ENCODE data around the gene ARHGAP26. TPM values are rescaled to one million over a fixed set of nuclear protein-coding genes. Genes with fewer than 3 reads are reported as not detected.
A peak's percentile ranks its signal among the peaks of the same experiment; 100 is the strongest.

The ARHGAP26 gene
- total RNA-seq, 1 donor from 2014 or later: 34.9 TPM

- intact Hi-C loops (cut with micrococcal nuclease): no loop called here
- no peak for DNase-seq
- ATAC-seq: no peak
Observed at GRCh38 chr5:143248391-143248790, 478.2 kb downstream of the ARHGAP26 start.

- ATAC-seq: peak; percentile 68
- intact Hi-C loops (cut with micrococcal nuclease): no loop called here
Observed at GRCh38 chr5:143248822-143249579, 478.8 kb downstream of the ARHGAP26 start.

GRCh38 chr5:143249851-143250250 is 479.7 kb downstream of the ARHGAP26 start:
- intact Hi-C loops (cut with micrococcal nuclease): no loop called here
- no peak for ATAC-seq
- no peak for DNase-seq

More at GRCh38 chr5:143248822-143249579, 478.8 kb downstream of the ARHGAP26 start:
- DNase-seq: no peak

- intact Hi-C loops (cut with micrococcal nuclease): no loop called here
- ATAC-seq (no peak), DNase-seq (no peak)
Observed at GRCh38 chr5:143251190-143251589, 481.0 kb downstream of the ARHGAP26 start.

- DNase-seq (no peak), ATAC-seq (no peak)
- intact Hi-C loops (cut with micrococcal nuclease): no loop called here
Observed at GRCh38 chr5:143251946-143252345, 481.8 kb downstream of the ARHGAP26 start.

GRCh38 chr5:143254819-143255218 is 484.6 kb downstream of the ARHGAP26 start:
- intact Hi-C loops (cut with micrococcal nuclease): no loop called here
- ATAC-seq: no peak

GRCh38 chr5:143258559-143259253 is 488.5 kb downstream of the ARHGAP26 start:
- no peak for ATAC-seq
- DNase-seq: no peak
- intact Hi-C loops (cut with micrococcal nuclease): no loop called here

More at GRCh38 chr5:143254819-143255218, 484.6 kb downstream of the ARHGAP26 start:
- no peak for DNase-seq

GRCh38 chr5:143259254-143259605 is 489.1 kb downstream of the ARHGAP26 start:
- ATAC-seq (no peak), DNase-seq (no peak)
- intact Hi-C loops (cut with micrococcal nuclease): no loop called here

GRCh38 chr5:143261748-143262392 is 491.7 kb downstream of the ARHGAP26 start:
- ATAC-seq: no peak
- intact Hi-C loops (cut with micrococcal nuclease): no loop called here

GRCh38 chr5:143262393-143263174 is 492.4 kb downstream of the ARHGAP26 start:
- ATAC-seq (no peak), DNase-seq (no peak)
- intact Hi-C loops (cut with micrococcal nuclease): no loop called here

More at GRCh38 chr5:143261748-143262392, 491.7 kb downstream of the ARHGAP26 start:
- no peak for DNase-seq

- DNase-seq (no peak), ATAC-seq (no peak)
- intact Hi-C loops (cut with micrococcal nuclease): no loop called here
Observed at GRCh38 chr5:143263272-143263810, 493.2 kb downstream of the ARHGAP26 start.

GRCh38 chr5:143265995-143266394 is 495.8 kb downstream of the ARHGAP26 start:
- intact Hi-C loops (cut with micrococcal nuclease): no loop called here
- no peak for ATAC-seq

GRCh38 chr5:143267186-143267585 is 497.0 kb downstream of the ARHGAP26 start:
- ATAC-seq (no peak), DNase-seq (no peak)
- intact Hi-C loops (cut with micrococcal nuclease): no loop called here

More at GRCh38 chr5:143265995-143266394, 495.8 kb downstream of the ARHGAP26 start:
- DNase-seq: no peak

GRCh38 chr5:143268388-143268787 is 498.2 kb downstream of the ARHGAP26 start:
- ATAC-seq (no peak), DNase-seq (no peak)
- intact Hi-C loops (cut with micrococcal nuclease): no loop called here

GRCh38 chr5:143271431-143271830 is 501.3 kb downstream of the ARHGAP26 start:
- intact Hi-C loops (cut with micrococcal nuclease): no loop called here
- ATAC-seq: no peak

GRCh38 chr5:143274952-143275351 is 504.8 kb downstream of the ARHGAP26 start:
- ATAC-seq (no peak), DNase-seq (no peak)
- intact Hi-C loops (cut with micrococcal nuclease): no loop called here

More at GRCh38 chr5:143271431-143271830, 501.3 kb downstream of the ARHGAP26 start:
- no peak for DNase-seq

GRCh38 chr5:143275512-143276363 is 505.6 kb downstream of the ARHGAP26 start:
- ATAC-seq (no peak), DNase-seq (no peak)
- intact Hi-C loops (cut with micrococcal nuclease): no loop called here

GRCh38 chr5:143277536-143277935 is 507.4 kb downstream of the ARHGAP26 start:
- ATAC-seq (no peak), DNase-seq (no peak)
- intact Hi-C loops (cut with micrococcal nuclease): no loop called here

Data from left ventricle myocardium superior (tissue), 1 donor.